ENCODE data around the gene PDZD8.

Gene PDZD8

DNA sequence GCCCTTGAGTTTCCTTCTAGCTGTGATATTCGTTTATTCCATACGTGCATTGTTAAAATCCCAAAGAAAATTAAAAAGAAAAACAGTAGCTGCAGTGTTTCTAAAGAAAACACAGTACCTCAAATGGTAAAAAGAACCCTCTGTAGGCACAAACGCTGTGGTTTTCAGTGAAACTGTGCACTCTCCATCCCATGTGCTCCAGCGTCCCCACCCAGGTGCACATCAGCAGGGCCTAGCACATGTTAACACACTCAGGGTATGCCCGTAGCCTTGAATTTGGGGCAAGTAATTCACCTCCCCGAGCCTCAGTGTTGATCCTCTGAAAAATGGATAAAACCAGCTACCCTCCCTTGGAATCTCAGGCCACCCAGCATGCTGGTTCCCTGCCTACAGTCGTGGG, 124.8 kb downstream of the PDZD8 start:
- TF ChIP-seq, protein P1, sequence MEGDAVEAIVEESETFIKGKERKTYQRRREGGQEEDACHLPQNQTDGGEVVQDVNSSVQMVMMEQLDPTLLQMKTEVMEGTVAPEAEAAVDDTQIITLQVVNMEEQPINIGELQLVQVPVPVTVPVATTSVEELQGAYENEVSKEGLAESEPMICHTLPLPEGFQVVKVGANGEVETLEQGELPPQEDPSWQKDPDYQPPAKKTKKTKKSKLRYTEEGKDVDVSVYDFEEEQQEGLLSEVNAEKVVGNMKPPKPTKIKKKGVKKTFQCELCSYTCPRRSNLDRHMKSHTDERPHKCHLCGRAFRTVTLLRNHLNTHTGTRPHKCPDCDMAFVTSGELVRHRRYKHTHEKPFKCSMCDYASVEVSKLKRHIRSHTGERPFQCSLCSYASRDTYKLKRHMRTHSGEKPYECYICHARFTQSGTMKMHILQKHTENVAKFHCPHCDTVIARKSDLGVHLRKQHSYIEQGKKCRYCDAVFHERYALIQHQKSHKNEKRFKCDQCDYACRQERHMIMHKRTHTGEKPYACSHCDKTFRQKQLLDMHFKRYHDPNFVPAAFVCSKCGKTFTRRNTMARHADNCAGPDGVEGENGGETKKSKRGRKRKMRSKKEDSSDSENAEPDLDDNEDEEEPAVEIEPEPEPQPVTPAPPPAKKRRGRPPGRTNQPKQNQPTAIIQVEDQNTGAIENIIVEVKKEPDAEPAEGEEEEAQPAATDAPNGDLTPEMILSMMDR (IDR thresholded peaks at IDR 0.05; ENCODE audit: low read depth, low read length), result no peak
- H3K4me3 ChIP-seq (ENCODE audit: low read depth, low read length), result no peak overlapping the region
- DNase-seq (ENCODE audit: low read depth, low spot score), result no peak
- in situ Hi-C loops (cut with HindIII; ENCODE audit: low sequenced_read_pairs), result no loop called here

DNA sequence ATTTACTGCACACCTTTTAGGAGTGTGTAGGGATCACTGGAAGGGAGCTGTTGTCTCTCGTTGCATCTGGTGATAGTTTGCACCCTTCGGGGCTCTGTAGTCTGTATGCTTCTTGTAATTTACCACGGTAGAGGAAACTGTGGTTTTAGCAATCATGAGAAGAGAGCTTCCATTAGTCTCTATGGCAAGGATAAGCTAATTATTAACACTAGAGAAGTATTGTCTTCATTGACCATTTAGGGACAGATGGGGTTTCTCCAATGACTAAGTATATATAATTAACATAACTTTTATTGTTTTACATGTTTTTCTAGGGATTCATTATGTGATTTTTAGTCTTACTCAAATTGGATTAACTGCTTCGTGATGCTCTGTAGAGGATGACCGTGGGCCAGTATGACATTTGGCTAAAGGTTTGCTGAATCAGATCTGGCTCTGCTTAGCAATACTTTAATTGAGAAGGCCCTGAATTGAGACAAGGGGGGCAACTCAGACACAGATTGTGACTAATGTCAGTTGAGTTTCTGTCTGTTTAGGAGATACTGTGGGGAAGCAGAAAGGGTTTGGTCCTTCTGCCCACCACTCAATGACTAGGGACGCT, 125.6 kb downstream of the PDZD8 start:
- TF ChIP-seq, protein P1 (IDR thresholded peaks at IDR 0.05; ENCODE audit: low read depth, low read length), result no peak
- no peak for DNase-seq (ENCODE audit: low read depth, low spot score)
- in situ Hi-C loops (cut with HindIII; ENCODE audit: low sequenced_read_pairs), result no loop called here
- no peak overlapping the region for H3K4me3 ChIP-seq (ENCODE audit: low read depth, low read length)

DNA sequence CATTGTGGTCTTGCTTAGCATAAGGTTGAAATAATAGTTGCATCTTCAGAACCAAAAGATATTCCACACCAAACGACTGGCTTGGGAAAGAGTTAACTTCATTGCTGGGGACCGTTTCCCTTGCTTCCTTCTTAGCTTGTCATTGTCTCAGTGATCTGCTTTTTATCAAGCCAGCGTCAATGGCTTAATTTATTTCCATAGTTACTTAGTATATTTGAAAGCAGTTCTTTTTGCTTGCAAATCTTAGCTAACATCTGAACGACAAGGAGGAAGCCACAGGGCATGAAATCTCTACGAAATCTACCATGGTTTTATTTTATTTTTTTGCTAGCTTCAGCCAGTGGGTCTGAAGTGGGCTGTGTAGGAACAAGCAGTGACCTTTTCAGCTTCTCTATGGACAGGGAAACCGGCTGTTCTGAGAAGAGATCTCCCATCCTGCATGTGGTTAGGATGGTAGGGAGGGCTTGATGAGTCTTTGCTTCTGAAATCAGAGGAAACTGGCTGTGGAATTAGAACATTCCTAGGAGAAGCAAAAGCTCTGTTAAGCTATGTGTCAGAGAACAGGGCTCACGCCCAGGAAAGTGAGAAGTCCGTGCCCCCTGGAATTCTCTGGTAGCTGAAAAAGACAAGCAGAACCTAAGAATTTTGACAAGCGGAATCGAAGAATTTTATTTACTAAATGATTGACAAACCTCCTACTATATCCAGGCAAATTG, 126.3 kb downstream of the PDZD8 start:
- DNase-seq (ENCODE audit: low read depth, low spot score), result no peak
- TF ChIP-seq, protein P1 (IDR thresholded peaks at IDR 0.05; ENCODE audit: low read depth, low read length), result no peak
- in situ Hi-C loops (cut with HindIII; ENCODE audit: low sequenced_read_pairs), result no loop called here
- H3K4me3 ChIP-seq (ENCODE audit: low read depth, low read length), result no peak overlapping the region

DNA sequence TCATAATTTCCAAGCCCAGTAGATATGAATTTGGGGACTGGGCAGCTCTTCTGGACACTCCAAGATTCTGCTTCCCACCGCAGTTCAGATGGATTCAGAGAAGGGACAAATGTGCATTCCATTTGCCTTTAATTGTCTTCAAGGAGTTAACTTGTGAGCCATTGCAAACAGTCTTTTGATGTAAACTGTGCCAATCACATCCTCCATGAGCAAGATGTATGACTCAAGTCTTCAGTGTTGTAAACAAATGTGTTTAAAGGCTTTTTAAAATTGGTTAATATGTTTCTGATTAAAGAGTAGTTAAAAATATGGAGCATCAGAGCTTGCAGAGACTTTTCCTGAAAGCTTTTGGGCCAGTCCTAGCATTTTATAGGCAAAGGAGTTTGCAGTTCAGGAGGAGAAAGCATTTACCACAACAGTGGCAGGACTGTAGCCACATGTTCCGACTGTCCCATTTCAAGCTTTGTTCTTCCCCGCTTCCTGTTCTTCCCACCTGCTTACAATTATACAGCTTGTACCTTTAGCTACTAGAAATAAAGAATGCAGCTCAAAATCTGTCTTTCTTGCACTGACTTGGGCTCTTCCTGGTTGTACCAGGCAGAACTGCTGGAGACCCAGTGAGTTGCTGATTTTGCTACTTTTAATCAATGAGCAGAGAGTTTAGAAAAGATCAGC, 128.1 kb downstream of the PDZD8 start:
- H3K4me3 ChIP-seq (ENCODE audit: low read depth, low read length), result no peak overlapping the region
- in situ Hi-C loops (cut with HindIII; ENCODE audit: low sequenced_read_pairs), result no loop called here
- TF ChIP-seq, protein P1 (IDR thresholded peaks at IDR 0.05; ENCODE audit: low read depth, low read length), result no peak
- DNase-seq (ENCODE audit: low read depth, low spot score), result no peak

DNA sequence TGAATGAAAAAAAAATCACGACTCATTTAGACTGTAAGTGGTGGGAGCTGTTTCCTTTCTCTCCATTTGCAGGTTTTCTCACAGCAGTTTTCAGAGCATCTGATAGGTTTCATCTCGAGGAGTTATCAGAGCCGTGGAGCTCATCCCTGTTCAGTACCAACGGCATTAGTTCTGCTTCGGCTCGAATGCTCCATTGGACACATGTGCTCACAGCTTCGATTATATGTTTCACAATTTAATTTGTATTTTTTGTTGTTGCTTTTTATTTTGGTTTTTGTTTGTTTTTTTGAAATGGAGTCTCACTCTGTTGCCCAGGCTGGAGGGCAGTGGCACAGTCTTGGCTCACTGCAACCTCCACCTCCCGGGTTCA, 132.8 kb downstream of the PDZD8 start:
- DNase-seq (ENCODE audit: low read depth, low spot score), result no peak
- in situ Hi-C loops (cut with HindIII; ENCODE audit: low sequenced_read_pairs), result no loop called here
- no peak overlapping the region for H3K4me3 ChIP-seq (ENCODE audit: low read depth, low read length)
- TF ChIP-seq, protein P1 (IDR thresholded peaks at IDR 0.05; ENCODE audit: low read depth, low read length), result no peak

DNA sequence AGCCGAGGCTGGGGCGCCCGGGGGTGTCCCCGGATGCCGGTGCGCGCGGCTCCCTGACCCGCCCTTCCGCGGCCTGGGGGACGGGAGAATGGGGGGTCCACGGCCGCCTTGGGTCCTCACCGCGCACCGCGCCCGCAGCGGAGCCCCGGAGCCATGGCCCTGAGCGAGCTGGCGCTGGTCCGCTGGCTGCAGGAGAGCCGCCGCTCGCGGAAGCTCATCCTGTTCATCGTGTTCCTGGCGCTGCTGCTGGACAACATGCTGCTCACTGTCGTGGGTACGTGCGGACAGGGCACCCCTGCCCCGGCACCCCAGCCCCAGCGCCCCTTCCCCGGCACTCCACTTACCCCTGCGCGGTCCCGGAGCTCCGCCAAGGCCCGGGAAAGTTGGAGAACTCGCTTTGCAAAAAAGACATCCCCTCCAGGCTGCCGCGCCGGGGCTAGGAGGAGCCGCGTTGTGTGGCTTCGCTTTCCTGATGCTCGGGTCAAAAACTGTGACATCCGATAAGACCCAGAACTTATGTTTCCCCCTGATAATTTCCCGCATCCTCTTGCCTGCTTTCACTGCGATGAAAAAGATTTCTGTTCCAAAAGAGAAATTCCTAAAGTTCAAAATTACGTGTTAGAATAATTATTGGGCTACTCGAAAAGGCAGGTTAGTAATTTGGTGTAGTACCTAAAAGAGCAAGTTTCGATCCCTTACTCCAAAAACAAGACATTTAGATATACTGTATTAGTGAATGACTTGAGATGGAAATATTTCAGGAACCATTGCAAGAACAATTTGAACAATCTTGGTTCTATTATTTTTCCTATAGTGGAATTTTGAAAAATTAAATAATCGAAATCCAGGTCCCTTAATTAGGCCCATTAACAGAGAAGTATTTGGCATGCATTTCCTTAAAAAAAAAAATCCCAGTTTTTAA, 133.4 kb downstream of the PDZD8 start:
- TF ChIP-seq, protein P1 (IDR thresholded peaks at IDR 0.05; ENCODE audit: low read depth, low read length), result no peak
- in situ Hi-C loops (cut with HindIII; ENCODE audit: low sequenced_read_pairs), result no loop called here
- no peak for DNase-seq (ENCODE audit: low read depth, low spot score)
- no peak overlapping the region for H3K4me3 ChIP-seq (ENCODE audit: low read depth, low read length)

Measured in astrocyte of the spinal cord (primary cell).